Epithelial cell of prostate (primary cell): ENCODE results near the gene NPIPB6.
"Not testable (repeated sequence)": the region's sequence is repeated elsewhere in the genome, so short reads cannot be mapped to it uniquely, and the experiment has no call there.

Experiments
- DNase-seq: peaks from one replicate; pipeline ENCODE4 v3.0.0-alpha.2; 2011; ENCODE audit warnings: low read depth, low spot score
- H3K27ac ChIP-seq: fragments of 450-650 bp; 2 replicates; pipeline ENCODE4 v1.5.1; 2017; ENCODE audit warnings: mild to moderate bottlenecking

The NPIPB6 gene

GRCh38 chr16:28363408-28363807, at the start of gene NPIPB6:
Gene NPIPB6, minus strand, starts transcription at chr16:28363508. Its CDS starts 686 bp downstream, at chr16:28362822.
- peak within 1 kb of the TSS; percentile 40 for H3K27ac ChIP-seq
- DNase-seq = not testable (repeated sequence)

DNA sequence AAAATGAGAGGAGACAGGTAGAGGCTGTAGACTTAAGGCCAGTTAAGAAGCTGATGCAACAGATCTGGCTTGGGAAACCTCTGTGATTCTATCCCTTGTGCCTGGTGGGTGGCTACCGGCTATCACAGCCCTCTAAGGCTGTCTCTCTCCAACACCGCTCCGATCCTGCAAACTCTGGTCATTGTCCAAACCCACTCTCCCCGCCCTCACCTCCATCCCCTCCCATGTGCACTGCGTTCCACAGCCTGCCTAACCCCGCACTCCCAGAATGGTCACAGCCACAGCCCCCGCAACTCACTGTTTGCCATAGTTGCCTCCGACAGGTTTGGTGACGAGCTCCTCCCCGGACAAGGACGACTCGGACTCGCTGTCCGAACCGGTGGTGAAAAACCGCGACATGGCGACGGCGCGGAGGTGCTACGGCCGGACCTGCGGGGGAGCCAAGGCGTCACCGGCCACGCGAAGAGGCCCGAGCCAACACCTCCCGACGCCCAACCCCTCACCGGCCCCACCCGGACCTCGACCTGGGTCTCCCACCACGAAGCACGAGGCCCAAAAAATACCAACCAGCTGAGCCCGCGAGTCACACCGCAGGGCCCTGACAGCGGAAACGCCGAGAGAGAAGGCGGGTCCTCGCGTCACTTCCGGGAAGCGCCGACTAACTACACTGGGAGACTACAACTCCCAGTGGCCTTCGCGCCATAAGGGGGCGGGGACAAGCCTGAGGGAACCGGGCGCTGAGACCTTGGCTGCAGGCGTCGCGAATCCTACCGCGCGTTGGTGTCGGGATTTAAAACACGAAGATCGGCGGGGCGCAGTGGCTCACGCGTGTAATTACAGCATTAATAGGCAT, 40.1 kb upstream of the NPIPB6 start, which contains the start of gene EIF3CL:
TSS of gene EIF3CL (minus strand) at position 622 of the 853 bp plus-strand sequence. CDS start at position 399, 223 bp downstream.
- H3K27ac ChIP-seq = not testable (repeated sequence)

DNA sequence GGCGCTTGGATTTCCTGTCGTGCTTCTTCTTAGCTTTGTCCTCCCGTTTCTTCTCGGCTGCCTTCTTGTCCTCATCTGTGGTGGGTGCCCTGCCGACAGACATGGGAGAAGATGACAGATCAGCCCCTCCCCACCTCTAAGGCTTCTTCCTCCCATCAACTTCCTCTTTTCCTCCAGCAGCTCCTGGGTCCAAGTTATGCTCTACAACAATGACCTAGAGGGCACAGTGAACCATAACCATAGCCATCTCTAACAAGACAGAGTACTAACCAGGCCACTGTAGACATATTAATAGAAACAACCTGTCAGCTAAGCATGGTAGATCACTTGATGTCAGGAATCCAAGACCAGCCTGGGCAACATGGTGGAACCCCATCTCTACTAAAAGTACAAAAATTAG, 28.7 kb upstream of the NPIPB6 start:
- H3K27ac ChIP-seq, DNase-seq: not testable (repeated sequence)

More for the DNA sequence above, 40.1 kb upstream of the NPIPB6 start, which contains the start of gene EIF3CL:
- DNase-seq = not testable (repeated sequence)

- H3K27ac ChIP-seq, DNase-seq: not testable (repeated sequence)
Observed at GRCh38 chr16:28382177-28382867, 19.0 kb upstream of the NPIPB6 start.

GRCh38 chr16:28377822-28378221, 14.5 kb upstream of the NPIPB6 start:
- DNase-seq, H3K27ac ChIP-seq: not testable (repeated sequence)

DNA sequence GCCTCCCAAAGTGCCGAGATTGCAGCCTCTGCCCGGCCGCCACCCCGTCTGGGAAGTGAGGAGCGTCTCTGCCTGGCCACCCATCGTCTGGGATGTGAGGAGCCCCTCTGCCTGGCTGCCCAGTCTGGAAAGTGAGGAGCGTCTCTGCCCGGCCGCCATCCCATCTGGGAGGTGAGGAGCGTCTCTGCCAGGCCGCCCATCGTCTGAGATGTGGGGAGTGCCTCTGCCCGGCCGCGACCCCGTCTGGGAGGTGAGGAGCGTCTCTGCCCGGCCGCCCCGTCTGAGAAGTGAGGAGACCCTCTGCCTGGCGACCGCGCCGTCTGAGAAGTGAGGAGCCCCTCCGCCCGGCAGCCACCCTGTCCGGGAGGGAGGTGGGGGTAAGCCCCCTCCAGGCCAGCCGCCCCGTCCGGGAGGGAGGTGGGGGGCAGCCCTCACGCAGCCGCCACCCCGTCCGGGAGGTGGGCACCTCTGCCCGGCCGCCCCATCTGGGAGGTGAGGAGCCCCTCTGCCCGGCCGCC, 13.9 kb upstream of the NPIPB6 start:
- H3K27ac ChIP-seq, DNase-seq: not testable (repeated sequence)

DNA sequence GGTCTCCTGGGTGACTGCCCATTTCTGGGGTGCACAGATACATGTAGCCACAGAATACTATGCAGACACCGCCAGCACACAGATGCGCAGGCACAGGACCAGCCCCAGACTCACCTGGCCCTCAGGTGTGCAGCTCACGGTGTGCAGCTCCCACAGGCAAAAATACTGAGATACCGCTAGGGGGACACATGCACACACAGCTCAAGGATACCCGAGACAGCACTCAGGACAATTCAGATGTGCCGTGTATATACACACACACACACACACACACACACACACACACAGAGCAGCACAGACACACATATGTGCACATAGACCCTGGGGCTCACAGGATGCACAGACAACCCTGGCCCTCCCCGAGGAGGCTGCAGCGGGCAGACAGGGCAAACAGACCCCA, 11.8 kb upstream of the NPIPB6 start:
- H3K27ac ChIP-seq, DNase-seq: not testable (repeated sequence)

DNA sequence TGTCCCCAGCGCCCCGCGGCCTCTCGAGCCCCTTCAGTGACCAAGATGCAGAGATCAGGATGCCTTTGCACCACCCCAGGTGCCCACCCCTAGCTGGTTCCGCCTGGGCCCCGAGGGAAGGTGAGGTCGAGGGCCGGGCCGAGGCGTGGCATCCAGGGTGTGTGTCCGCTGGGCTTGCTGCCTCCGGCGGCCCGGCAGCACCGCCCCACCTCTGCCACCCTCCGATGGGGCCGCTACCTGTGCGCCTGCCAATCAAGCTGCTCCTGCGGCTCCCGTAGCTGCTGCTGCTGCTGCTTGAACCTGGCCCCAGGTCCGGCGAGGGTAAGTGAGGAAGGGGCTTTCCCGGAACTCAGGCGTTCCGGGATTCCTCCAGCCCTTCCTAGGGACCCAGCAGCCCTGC, 11.0 kb upstream of the NPIPB6 start:
- not testable (repeated sequence) for DNase-seq

GRCh38 chr16:28367926-28368325, 4.6 kb upstream of the NPIPB6 start:
- not testable (repeated sequence) for H3K27ac ChIP-seq, DNase-seq

More for the DNA sequence above, 11.0 kb upstream of the NPIPB6 start:
- H3K27ac ChIP-seq = not testable (repeated sequence)

- H3K27ac ChIP-seq, DNase-seq: not testable (repeated sequence)
Observed at GRCh38 chr16:28364268-28365173, 1.2 kb upstream of the NPIPB6 start.

DNA sequence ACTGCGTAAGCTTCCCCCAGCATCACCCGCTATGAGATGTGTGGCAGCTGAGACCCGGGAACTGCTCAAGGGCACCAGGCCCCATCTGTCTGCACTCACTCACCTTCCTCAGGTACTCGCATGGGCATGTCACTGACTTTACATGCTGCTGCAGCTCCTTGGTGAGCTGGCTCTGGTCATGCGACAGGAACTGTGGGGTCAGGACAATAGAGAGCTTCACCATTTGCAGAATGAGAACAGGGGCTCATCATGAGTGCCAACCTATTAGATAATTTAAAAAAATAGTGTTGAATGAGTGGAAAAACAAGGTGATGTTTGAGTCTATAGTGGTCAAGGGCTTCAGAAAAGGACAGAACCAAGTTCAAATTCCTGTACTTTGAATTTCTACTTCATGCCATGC, 708 bp downstream of the NPIPB6 start:
- H3K27ac ChIP-seq = peak overlapping the region; percentile 40
- DNase-seq = peak; percentile 27

GRCh38 chr16:28338230-28338629, 25.1 kb downstream of the NPIPB6 start:
- not testable (repeated sequence) for H3K27ac ChIP-seq, DNase-seq

DNA sequence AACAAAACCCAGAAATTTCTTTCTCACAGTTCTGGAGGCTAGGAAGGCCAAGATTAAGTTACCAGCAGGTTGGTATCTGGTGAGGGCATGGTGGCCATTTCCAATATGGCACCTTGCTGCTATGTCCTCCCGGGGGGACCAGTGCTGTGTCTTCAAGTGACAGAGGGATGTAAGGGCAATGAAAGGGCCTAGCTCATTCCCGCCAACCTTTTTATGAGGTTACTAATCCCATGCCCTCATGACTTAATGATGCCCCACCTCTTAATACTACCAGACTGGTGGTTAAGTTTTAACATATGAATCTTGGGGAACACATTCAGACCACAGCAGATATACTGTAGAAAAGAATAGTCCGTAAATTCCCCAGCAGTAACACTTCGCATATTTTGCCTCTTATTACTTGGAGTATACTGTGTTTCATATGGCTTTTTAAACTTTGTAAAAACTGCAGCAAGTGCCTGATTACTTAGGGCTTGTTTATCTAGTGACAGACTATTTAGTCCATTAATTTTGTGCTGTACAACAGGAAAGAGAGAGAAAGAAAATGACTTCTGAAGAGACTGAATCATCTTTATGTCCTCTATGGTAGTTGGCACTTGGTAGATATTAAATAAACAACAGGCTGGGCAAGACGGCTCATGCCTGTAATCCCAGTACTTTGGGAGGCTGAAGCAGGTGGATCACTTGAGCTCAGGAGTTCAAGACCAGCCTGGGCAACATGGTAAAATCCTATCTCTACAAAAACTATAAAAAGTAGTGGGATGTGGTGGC, 26.2 kb downstream of the NPIPB6 start:
- DNase-seq = peak; percentile 44
- H3K27ac ChIP-seq = peak overlapping the region; percentile 29

- not testable (repeated sequence) for DNase-seq, H3K27ac ChIP-seq
Observed at GRCh38 chr16:28335678-28336077, 27.6 kb downstream of the NPIPB6 start.

DNA sequence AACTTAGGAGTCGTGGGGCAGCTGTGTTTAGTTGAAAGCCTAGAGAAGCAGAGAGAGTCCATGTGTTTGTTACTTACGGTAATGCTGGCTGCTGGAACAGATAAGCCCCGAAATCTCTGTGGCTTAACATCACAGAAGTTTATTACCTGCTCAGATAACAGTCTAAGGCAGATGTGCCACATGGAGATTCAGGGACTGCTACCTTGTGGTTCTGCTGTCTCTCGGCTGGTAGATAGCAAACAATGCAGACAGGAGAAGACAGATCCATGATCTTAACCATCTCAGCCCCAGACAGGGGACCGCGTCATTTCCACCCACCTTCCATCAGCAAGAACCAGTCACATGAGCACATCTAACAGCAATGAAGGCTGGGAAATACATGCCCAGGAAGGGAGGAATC, 30.7 kb downstream of the NPIPB6 start:
- H3K27ac ChIP-seq, DNase-seq: not testable (repeated sequence)

GRCh38 chr16:28330981-28331380, 32.3 kb downstream of the NPIPB6 start:
- not testable (repeated sequence) for DNase-seq, H3K27ac ChIP-seq

GRCh38 chr16:28330232-28330631, 33.1 kb downstream of the NPIPB6 start:
- H3K27ac ChIP-seq, DNase-seq: not testable (repeated sequence)

DNA sequence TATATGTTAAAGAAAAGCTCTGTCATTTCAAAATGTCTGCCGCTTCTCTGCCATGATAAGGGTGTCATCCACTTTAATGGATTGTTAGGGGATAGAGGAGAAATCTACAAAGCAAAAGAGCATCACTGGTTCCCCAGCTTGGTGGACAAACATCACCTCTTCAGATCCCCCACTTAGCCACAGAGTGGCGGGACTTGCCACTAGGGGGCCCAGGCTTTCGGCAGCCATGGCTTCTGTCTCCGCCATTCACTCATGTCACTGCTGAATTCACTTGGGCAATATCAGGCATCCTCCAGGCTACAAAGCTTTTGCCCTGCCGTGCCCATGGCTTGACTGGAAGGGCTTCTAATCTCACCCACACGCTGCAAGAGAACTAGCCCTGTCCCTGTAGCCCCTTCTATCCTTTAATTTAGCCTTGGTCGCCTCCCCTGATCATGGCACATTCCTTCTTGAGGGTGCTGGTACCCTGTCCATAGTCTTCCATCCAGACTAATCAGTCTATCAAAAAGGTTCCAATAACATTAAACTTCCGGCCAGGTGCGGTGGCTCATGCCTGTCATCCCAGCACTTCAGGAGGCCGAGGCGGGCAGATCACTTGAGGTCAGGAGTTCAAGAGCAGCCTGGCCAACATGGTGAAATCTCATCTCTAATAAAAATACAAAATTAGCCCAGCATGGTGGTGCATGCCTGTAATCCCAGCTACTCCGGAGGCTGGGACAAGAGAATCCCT, 36.3 kb downstream of the NPIPB6 start:
- H3K27ac ChIP-seq = no peak overlapping the region
- no peak for DNase-seq
